Mesothelial cell of epicardium (in vitro differentiated cells): ENCODE data around the gene RHOJ. TPM values are rescaled to one million over a fixed set of nuclear protein-coding genes. Genes with fewer than 3 reads are reported as not detected.

ENCODE experiments used
- DNase-seq, 2 experiments: peaks; one replicate each; pipeline ENCODE4 v3.0.0; 2021; ENCODE audit warnings: low spot score in 2 of 2; ENCODE audit not compliant: unreplicated experiment in 2 of 2
- H3K27ac Mint-ChIP-seq: 2 replicates; pipeline ENCODE4 v1.8.0; 2021; ENCODE audit warnings: mixed read lengths
- H3K27me3 Mint-ChIP-seq: 2 replicates; pipeline ENCODE4 v1.8.0; 2021; ENCODE audit warnings: low read depth, mixed read lengths
- H3K36me3 Mint-ChIP-seq: 2 replicates; pipeline ENCODE4 v1.8.0; 2021; ENCODE audit warnings: mixed read lengths
- H3K4me1 Mint-ChIP-seq: 2 replicates; pipeline ENCODE4 v1.8.0; 2021; ENCODE audit warnings: mixed read lengths
- H3K4me3 Mint-ChIP-seq: 2 replicates; pipeline ENCODE4 v1.8.0; 2021; ENCODE audit warnings: mild to moderate bottlenecking, moderate library complexity, mixed read lengths
- H3K9me3 Mint-ChIP-seq: 2 replicates; pipeline ENCODE4 v1.8.0; 2021; ENCODE audit warnings: mixed read lengths
- total RNA-seq: library from RNA; stranded (reverse); gene quantifications from 3 replicates; pipeline ENCODE4 v1.2.1, GENCODE V29; 2021
- TF ChIP-seq, protein P1 (sequence below): fragments of 200-600 bp; sonication (generic); IDR thresholded peaks from one replicate; pipeline ENCODE4 v1.5.0; 2021; ENCODE audit warnings: antibody characterized with exemption; ENCODE audit not compliant: unreplicated experiment

The RHOJ gene
- total RNA-seq, 1 donor from 2014 or later: 15.2 TPM

GRCh38 chr14:63266106-63266505, 61.9 kb downstream of the RHOJ start:
- Mint-ChIP-seq H3K27ac (peak overlapping the region; percentile 19), H3K27me3 (no peaks in the 10 kb centered on the region), H3K36me3 (peaks cover 5% of the 10 kb centered on the region), H3K9me3 (peaks cover 4% of the 10 kb centered on the region), H3K4me1 (peaks cover 13% of the 10 kb centered on the region), H3K4me3 (no peak overlapping the region)
- no peak for DNase-seq
- TF ChIP-seq, protein P1, sequence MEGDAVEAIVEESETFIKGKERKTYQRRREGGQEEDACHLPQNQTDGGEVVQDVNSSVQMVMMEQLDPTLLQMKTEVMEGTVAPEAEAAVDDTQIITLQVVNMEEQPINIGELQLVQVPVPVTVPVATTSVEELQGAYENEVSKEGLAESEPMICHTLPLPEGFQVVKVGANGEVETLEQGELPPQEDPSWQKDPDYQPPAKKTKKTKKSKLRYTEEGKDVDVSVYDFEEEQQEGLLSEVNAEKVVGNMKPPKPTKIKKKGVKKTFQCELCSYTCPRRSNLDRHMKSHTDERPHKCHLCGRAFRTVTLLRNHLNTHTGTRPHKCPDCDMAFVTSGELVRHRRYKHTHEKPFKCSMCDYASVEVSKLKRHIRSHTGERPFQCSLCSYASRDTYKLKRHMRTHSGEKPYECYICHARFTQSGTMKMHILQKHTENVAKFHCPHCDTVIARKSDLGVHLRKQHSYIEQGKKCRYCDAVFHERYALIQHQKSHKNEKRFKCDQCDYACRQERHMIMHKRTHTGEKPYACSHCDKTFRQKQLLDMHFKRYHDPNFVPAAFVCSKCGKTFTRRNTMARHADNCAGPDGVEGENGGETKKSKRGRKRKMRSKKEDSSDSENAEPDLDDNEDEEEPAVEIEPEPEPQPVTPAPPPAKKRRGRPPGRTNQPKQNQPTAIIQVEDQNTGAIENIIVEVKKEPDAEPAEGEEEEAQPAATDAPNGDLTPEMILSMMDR: no peak

GRCh38 chr14:63267171-63267570, 62.9 kb downstream of the RHOJ start:
- Mint-ChIP-seq H3K36me3 (peaks cover 5% of the 10 kb centered on the region), H3K4me1 (peaks cover 13% of the 10 kb centered on the region), H3K4me3 (no peak overlapping the region), H3K27me3 (no peaks in the 10 kb centered on the region), H3K9me3 (peaks cover 4% of the 10 kb centered on the region), H3K27ac (no peak overlapping the region)
- TF ChIP-seq, protein P1: no peak
- DNase-seq: no peak

DNA sequence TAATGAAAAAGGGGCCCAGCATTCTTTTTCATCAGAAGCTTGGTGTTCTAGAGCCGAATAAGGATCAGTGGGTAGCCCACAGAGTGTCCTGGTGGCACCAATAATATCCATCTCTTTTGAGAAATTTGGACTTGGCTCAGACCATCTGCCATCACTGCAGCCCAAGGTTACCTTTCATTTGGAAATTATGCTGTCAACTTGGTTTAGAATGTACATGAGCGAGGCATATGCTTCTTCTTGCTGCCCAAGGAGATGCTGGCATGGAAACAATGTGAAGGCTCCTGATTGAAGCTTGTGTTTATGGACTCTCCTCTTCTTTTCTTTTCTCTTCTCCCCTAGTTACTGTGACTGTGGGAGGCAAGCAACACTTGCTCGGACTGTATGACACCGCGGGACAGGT, 64.5 kb downstream of the RHOJ start:
- Mint-ChIP-seq H3K27ac (no peak overlapping the region), H3K36me3 (peaks cover 5% of the 10 kb centered on the region), H3K4me1 (peaks cover 13% of the 10 kb centered on the region), H3K27me3 (no peaks in the 10 kb centered on the region), H3K4me3 (no peak overlapping the region), H3K9me3 (peaks cover 4% of the 10 kb centered on the region)
- TF ChIP-seq, protein P1: no peak
- no peak for DNase-seq

DNA sequence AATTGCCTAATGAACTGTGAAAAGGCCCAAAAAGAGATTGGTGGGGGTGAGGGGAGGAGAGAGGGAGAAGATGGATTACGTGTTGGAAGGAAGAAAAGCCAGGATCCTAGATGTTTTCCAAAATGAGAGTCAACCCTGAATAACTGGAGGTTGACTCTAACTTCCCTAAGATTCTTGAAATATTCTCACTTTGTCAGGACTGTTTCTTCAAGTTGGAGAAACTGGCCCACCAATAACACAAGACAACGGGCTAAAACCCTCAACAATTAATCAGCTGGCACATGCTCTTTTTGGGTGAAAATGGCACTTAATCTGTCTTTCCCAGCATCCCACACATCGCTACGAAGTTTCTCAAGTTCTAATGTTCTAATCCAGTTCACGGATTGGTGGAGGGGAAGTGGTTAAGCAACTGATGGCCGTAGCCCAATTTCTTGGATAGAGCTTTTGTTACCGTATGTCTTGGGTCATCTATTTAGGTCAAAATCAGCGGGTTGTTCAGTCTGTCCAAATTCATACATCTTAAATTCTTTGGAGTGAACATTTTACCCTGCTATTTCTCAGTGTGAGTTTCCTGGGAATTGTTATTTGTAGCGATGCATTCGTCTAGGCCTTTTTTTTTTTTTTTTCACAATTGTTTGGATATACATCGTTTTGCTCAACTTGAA, 65.5 kb downstream of the RHOJ start:
- Mint-ChIP-seq H3K27ac (no peak overlapping the region), H3K36me3 (peaks cover 2% of the 10 kb centered on the region), H3K4me1 (peaks cover 13% of the 10 kb centered on the region), H3K27me3 (no peaks in the 10 kb centered on the region), H3K9me3 (peaks cover 3% of the 10 kb centered on the region), H3K4me3 (no peak overlapping the region)
- TF ChIP-seq, protein P1: no peak
- DNase-seq: no peak

DNA sequence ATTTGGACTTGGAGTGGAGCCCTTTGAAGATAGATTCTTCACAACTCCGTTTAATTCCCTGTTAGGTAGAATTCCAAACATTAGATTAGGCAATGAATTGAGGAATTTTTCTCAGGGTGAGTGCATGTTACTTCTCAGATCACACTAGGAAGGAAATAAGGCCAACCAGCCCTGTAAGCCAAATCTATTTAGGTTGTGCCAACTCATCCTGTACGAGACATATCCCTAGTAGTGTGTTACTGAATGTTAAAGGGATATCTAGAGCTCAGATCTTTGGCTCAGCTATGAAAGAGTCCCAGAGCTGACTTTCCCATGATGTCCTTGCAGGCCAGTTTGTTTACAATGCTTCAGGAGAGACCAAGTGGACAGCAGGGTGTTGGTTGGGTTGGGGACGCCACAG, 68.9 kb downstream of the RHOJ start:
- no peak for DNase-seq
- Mint-ChIP-seq H3K4me1 (peaks cover 2% of the 10 kb centered on the region), H3K9me3 (no peaks in the 10 kb centered on the region), H3K27me3 (no peaks in the 10 kb centered on the region), H3K4me3 (no peak overlapping the region), H3K36me3 (no peaks in the 10 kb centered on the region), H3K27ac (no peak overlapping the region)
- TF ChIP-seq, protein P1: no peak
